H1 (cell line): ENCODE data around the gene HIVEP2. TPM values are rescaled to one million over a fixed set of nuclear protein-coding genes. Genes with fewer than 3 reads are reported as not detected.

Source experiments
- BCL11A ChIP-seq, 2 experiments: IDR thresholded peaks; one replicate each; pipeline ENCODE4 v1.6.1; 2011; ENCODE audit warnings: low read depth in 2 of 2, low read length in 2 of 2, mild to moderate bottlenecking in 2 of 2
- CHD1 ChIP-seq: IDR thresholded peaks from 2 replicates; pipeline ENCODE4 v1.6.1; 2012; ENCODE audit warnings: low read depth, low read length, improper control_type of control experiment
- FOSL1 ChIP-seq: IDR thresholded peaks from 2 replicates; pipeline ENCODE4 v1.6.1; 2011; ENCODE audit warnings: mild to moderate bottlenecking, low read depth, low read length, moderate library complexity; ENCODE audit not compliant: insufficient read depth
- POU5F1 ChIP-seq: IDR thresholded peaks from 2 replicates; pipeline ENCODE4 v1.6.1; 2011; ENCODE audit warnings: low read depth, mild to moderate bottlenecking, low read length, moderate library complexity
- RAD21 ChIP-seq, 2 experiments: IDR thresholded peaks in 1 of 2; conservative IDR thresholded peaks in 1 of 2; 2 replicates each; pipeline ENCODE4 v1.6.1; 2011; ENCODE audit warnings: low read depth in 2 of 2, low read length in 2 of 2, improper control_type of control experiment in 1 of 2, inconsistent platforms in 1 of 2, mild to moderate bottlenecking in 1 of 2, moderate library complexity in 1 of 2
- RFX5 ChIP-seq: IDR thresholded peaks from 2 replicates; pipeline ENCODE4 v1.6.1; 2011; ENCODE audit warnings: low read depth, low read length, improper control_type of control experiment, borderline replicate concordance
- SIN3A ChIP-seq, 2 experiments: IDR thresholded peaks in 1 of 2; conservative IDR thresholded peaks in 1 of 2; 2 replicates each; pipeline ENCODE4 v1.6.1; 2011 to 2012; ENCODE audit warnings: low read length in 2 of 2, improper control_type of control experiment in 1 of 2, low read depth in 1 of 2, mild to moderate bottlenecking in 1 of 2
- TAF1 ChIP-seq: IDR thresholded peaks from 2 replicates; pipeline ENCODE4 v1.6.1; 2011; ENCODE audit warnings: mild to moderate bottlenecking, low read depth, low read length
- TBP ChIP-seq: IDR thresholded peaks from 2 replicates; pipeline ENCODE4 v1.6.1; 2011; ENCODE audit warnings: low read depth, low read length, improper control_type of control experiment
- polyA plus RNA-seq, 7 experiments: library from polyadenylated mRNA; depleted of rRNA in 3 of 7; stranded (reverse) in 5 of 7; unstranded in 2 of 7; fragments of >200 nt in 5 of 7; fragments of 200-250 nt in 2 of 7; gene quantifications; 1 replicate in 5 of 7; 2 replicates in 1 of 7; 4 replicates in 1 of 7; pipeline versions ENCODE4 v1.2.1 to v1.2.3, GENCODE V29; 2011 to 2013; ENCODE audit warnings: missing spikeins in 2 of 7, mixed read lengths in 2 of 7
- total RNA-seq: library from RNA; stranded (reverse); fragmentation: NEBNext Ultra II Directional; extraction: Animal tissue kit (Norgen Biotek cat#: 25700); gene quantifications from 2 replicates; pipeline ENCODE4 v1.2.1, GENCODE V29; 2021
- TF ChIP-seq, protein P1 (sequence below): fragments of 300-600 bp; sonication (generic); IDR thresholded peaks from 2 replicates; pipeline ENCODE4 v1.7.1; 2012; ENCODE audit warnings: low read length, moderate library complexity, mild to moderate bottlenecking, inconsistent platforms; ENCODE audit not compliant: insufficient replicate concordance

The HIVEP2 gene
- total and polyA plus RNA-seq, 2 of the 8 experiments (the other 6 are each of a cell fraction or from before 2014, with no cell fraction given) = 2.2 to 6.1 TPM

DNA sequence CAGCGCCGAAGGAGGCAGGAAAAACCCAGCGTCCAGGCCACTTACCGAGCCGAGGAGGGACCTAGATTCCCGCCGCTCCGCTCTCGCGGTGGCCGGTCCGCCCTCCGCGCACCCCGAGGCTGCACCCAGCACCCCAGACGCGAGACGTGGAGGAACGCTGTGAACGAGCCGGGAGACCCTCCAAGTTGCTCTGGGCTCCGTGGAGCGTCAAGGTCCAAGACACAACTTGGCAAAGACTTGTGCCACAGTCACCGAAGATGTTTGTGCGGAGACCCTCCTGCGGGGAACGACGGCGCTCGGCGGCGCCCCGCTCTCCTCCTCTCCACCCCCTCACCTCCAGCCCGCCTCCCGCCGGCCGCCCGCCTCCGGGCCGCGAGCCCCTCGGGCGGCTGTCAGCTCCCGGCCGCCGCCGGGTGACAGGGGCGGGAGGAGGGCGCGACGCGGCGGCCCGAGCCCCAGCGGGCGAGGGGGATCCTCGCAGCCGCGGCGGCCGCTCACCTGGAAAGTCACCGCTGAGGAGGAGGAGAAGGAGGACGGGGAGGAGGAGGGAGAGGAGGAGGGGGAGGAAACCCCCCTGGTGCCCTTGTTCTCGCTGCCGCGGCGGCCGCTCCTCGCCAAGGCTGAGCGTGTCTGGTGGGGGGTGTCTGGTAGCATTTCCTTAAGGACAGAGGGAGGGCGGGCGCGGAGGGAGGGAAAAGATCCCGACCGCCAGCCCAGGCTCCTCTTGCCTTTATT lies 637 bp upstream of the HIVEP2 start (continued):
- TF ChIP-seq POU5F1 (no peak), FOSL1 (no peak), CHD1 (no peak), TAF1 (0 out of 2 replicates have a peak, but pooled peaks have one; percentile 31), RAD21 (IDR thresholded peaks at IDR 0.05 in 1 of 2, conservative IDR thresholded peaks at IDR 0.05 in 1 of 2; ENCODE audit: low read depth in 2 of 2, low read length in 2 of 2) (0 out of 4 replicates have a peak, but pooled peaks of 1 of the 2 experiments have one; percentile 3), RFX5 (no peak), BCL11A (IDR thresholded peaks at IDR 0.05; ENCODE audit: low read depth in 2 of 2, low read length in 2 of 2) (no peak), SIN3A (conservative IDR thresholded peaks at IDR 0.05 in 1 of 2, IDR thresholded peaks at IDR 0.05 in 1 of 2; ENCODE audit: low read depth in 1 of 2, low read length in 2 of 2) (peak in 1 of 2 experiments; percentile 81; a peak in 2 of 4 replicates), TBP (no peak)
- TF ChIP-seq, protein P1, sequence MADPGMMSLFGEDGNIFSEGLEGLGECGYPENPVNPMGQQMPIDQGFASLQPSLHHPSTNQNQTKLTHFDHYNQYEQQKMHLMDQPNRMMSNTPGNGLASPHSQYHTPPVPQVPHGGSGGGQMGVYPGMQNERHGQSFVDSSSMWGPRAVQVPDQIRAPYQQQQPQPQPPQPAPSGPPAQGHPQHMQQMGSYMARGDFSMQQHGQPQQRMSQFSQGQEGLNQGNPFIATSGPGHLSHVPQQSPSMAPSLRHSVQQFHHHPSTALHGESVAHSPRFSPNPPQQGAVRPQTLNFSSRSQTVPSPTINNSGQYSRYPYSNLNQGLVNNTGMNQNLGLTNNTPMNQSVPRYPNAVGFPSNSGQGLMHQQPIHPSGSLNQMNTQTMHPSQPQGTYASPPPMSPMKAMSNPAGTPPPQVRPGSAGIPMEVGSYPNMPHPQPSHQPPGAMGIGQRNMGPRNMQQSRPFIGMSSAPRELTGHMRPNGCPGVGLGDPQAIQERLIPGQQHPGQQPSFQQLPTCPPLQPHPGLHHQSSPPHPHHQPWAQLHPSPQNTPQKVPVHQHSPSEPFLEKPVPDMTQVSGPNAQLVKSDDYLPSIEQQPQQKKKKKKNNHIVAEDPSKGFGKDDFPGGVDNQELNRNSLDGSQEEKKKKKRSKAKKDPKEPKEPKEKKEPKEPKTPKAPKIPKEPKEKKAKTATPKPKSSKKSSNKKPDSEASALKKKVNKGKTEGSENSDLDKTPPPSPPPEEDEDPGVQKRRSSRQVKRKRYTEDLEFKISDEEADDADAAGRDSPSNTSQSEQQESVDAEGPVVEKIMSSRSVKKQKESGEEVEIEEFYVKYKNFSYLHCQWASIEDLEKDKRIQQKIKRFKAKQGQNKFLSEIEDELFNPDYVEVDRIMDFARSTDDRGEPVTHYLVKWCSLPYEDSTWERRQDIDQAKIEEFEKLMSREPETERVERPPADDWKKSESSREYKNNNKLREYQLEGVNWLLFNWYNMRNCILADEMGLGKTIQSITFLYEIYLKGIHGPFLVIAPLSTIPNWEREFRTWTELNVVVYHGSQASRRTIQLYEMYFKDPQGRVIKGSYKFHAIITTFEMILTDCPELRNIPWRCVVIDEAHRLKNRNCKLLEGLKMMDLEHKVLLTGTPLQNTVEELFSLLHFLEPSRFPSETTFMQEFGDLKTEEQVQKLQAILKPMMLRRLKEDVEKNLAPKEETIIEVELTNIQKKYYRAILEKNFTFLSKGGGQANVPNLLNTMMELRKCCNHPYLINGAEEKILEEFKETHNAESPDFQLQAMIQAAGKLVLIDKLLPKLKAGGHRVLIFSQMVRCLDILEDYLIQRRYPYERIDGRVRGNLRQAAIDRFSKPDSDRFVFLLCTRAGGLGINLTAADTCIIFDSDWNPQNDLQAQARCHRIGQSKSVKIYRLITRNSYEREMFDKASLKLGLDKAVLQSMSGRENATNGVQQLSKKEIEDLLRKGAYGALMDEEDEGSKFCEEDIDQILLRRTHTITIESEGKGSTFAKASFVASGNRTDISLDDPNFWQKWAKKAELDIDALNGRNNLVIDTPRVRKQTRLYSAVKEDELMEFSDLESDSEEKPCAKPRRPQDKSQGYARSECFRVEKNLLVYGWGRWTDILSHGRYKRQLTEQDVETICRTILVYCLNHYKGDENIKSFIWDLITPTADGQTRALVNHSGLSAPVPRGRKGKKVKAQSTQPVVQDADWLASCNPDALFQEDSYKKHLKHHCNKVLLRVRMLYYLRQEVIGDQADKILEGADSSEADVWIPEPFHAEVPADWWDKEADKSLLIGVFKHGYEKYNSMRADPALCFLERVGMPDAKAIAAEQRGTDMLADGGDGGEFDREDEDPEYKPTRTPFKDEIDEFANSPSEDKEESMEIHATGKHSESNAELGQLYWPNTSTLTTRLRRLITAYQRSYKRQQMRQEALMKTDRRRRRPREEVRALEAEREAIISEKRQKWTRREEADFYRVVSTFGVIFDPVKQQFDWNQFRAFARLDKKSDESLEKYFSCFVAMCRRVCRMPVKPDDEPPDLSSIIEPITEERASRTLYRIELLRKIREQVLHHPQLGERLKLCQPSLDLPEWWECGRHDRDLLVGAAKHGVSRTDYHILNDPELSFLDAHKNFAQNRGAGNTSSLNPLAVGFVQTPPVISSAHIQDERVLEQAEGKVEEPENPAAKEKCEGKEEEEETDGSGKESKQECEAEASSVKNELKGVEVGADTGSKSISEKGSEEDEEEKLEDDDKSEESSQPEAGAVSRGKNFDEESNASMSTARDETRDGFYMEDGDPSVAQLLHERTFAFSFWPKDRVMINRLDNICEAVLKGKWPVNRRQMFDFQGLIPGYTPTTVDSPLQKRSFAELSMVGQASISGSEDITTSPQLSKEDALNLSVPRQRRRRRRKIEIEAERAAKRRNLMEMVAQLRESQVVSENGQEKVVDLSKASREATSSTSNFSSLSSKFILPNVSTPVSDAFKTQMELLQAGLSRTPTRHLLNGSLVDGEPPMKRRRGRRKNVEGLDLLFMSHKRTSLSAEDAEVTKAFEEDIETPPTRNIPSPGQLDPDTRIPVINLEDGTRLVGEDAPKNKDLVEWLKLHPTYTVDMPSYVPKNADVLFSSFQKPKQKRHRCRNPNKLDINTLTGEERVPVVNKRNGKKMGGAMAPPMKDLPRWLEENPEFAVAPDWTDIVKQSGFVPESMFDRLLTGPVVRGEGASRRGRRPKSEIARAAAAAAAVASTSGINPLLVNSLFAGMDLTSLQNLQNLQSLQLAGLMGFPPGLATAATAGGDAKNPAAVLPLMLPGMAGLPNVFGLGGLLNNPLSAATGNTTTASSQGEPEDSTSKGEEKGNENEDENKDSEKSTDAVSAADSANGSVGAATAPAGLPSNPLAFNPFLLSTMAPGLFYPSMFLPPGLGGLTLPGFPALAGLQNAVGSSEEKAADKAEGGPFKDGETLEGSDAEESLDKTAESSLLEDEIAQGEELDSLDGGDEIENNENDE = no peak
